Neural cell (in vitro differentiated cells): ENCODE data around the gene RASEF.

ENCODE experiments used
- POLR2AphosphoS5 ChIP-seq: IDR thresholded peaks from 2 replicates; pipeline ENCODE4 v1.6.1; 2012
- RAD21 ChIP-seq: fragments of 450-650 bp; conservative IDR thresholded peaks from 2 replicates; pipeline ENCODE4 v1.6.1; 2014; ENCODE audit warnings: antibody characterized with exemption, mild to moderate bottlenecking, moderate library complexity
- SMC3 ChIP-seq: fragments of 450-650 bp; conservative IDR thresholded peaks from 2 replicates; pipeline ENCODE4 v1.6.1; 2014; ENCODE audit warnings: antibody characterized with exemption, mild to moderate bottlenecking, moderate library complexity; ENCODE audit not compliant: poor library complexity
- TF ChIP-seq, protein P1 (sequence below): fragments of 450-650 bp; IDR thresholded peaks from 2 replicates; pipeline ENCODE4 v1.5.1; 2014; ENCODE audit warnings: antibody characterized with exemption, mild to moderate bottlenecking, moderate library complexity; ENCODE audit not compliant: poor library complexity, severe bottlenecking

DNA sequence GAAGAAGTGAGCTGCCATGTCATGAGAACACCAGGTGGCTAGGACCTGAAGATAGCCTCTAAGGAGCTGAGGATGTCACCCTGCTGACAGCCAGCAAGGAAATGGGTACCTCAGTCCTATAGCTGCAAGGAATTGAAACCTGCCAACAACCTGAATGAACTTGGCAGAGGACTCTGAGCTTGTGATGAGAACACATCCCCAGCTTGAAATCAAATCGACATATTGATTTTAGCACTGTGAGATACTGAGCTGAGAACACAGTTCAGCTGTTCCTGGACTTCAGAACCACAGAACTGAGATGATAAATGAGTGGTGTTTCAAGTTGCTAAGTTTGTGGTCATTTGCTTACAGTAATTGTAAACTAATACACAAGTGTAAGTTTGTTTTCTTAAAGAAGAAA is 5.5 kb upstream of the RASEF start:
- TF ChIP-seq, protein P1, sequence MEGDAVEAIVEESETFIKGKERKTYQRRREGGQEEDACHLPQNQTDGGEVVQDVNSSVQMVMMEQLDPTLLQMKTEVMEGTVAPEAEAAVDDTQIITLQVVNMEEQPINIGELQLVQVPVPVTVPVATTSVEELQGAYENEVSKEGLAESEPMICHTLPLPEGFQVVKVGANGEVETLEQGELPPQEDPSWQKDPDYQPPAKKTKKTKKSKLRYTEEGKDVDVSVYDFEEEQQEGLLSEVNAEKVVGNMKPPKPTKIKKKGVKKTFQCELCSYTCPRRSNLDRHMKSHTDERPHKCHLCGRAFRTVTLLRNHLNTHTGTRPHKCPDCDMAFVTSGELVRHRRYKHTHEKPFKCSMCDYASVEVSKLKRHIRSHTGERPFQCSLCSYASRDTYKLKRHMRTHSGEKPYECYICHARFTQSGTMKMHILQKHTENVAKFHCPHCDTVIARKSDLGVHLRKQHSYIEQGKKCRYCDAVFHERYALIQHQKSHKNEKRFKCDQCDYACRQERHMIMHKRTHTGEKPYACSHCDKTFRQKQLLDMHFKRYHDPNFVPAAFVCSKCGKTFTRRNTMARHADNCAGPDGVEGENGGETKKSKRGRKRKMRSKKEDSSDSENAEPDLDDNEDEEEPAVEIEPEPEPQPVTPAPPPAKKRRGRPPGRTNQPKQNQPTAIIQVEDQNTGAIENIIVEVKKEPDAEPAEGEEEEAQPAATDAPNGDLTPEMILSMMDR, result no peak
- no peak for TF ChIP-seq POLR2AphosphoS5
- TF ChIP-seq SMC3, result no peak
- TF ChIP-seq RAD21, result no peak
